Ectodermal cell (in vitro differentiated cells): ENCODE data around the gene PSME4.
"Not testable (repeated sequence)": the region's sequence is repeated elsewhere in the genome, so short reads cannot be mapped to it uniquely, and the experiment has no call there.

ENCODE experiments used
- H3K27ac ChIP-seq: 2 replicates; pipeline ENCODE4 v1.7.0; 2013; ENCODE audit warnings: mild to moderate bottlenecking, low read depth, low read length; ENCODE audit not compliant: insufficient read depth, poor library complexity, severe bottlenecking
- H3K27me3 ChIP-seq: 2 replicates; pipeline ENCODE4 v1.7.0; 2013; ENCODE audit warnings: mild to moderate bottlenecking, low read length; ENCODE audit not compliant: insufficient read depth, control insufficient read depth, poor library complexity, severe bottlenecking
- H3K36me3 ChIP-seq: one replicate; pipeline ENCODE4 v1.7.0; 2013; ENCODE audit warnings: low read length; ENCODE audit not compliant: control insufficient read depth, insufficient read depth
- H3K4me1 ChIP-seq: one replicate; pipeline ENCODE4 v1.7.0; 2013; ENCODE audit warnings: low read length; ENCODE audit not compliant: control insufficient read depth, insufficient read depth
- H3K4me3 ChIP-seq: 2 replicates; pipeline ENCODE4 v1.7.0; 2013; ENCODE audit warnings: low read depth, low read length, control low read depth; ENCODE audit not compliant: insufficient read depth
- H3K9me3 ChIP-seq: 2 replicates; pipeline ENCODE4 v1.7.0; 2013; ENCODE audit warnings: mild to moderate bottlenecking, low read length, moderate library complexity; ENCODE audit not compliant: control insufficient read depth
- WGBS, 2 experiments: methylation state at CpG; one replicate each; pipeline ENCODE4 v1.1.7; 2013; ENCODE audit warnings: missing lambda C conversion rate in 2 of 2; 5-methylcytosine and 5-hydroxymethylcytosine counted together

PSME4 gene

DNA sequence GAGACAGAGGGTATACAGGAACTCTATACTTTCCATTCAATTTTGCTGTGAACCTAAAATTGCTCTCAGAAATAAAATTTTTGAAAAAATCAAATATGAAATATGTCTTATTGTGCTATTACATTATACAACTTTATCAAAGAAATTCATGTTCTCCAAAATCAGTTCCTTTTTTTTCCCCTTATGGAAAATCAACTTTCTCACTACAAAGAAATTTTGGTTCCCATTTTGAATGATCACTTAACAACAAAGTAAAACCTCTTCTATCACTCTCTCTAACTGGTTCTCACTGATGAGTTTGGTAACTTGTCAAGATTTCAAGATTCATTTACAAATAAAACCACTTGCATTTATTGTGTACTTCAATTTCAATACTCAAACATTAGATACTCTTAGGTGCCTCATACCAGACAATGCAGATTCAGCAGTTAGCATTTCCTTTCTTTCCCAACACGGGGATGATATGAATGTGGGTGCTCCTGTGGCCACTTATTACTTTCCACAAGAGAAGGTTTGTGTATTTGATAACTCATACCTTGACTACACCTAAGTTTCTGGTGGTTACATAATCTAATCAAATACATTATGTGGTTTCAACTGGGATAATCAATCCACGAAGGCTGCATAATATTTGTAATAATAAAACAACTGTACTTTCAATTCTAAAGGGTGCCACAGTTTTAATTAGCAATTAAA lies 6.4 kb downstream of the PSME4 start:
- H3K36me3 ChIP-seq = no peaks in the 10 kb centered on the region
- WGBS, 2 experiments = 44 to 50% methylated on average over 1 of the region's 2 CpGs
- H3K27me3 ChIP-seq = no peaks in the 10 kb centered on the region
- H3K4me3 ChIP-seq = no peak overlapping the region
- H3K27ac ChIP-seq = no peak overlapping the region
- no peaks in the 10 kb centered on the region for H3K9me3 ChIP-seq
- peaks cover 6% of the 10 kb centered on the region for H3K4me1 ChIP-seq

DNA sequence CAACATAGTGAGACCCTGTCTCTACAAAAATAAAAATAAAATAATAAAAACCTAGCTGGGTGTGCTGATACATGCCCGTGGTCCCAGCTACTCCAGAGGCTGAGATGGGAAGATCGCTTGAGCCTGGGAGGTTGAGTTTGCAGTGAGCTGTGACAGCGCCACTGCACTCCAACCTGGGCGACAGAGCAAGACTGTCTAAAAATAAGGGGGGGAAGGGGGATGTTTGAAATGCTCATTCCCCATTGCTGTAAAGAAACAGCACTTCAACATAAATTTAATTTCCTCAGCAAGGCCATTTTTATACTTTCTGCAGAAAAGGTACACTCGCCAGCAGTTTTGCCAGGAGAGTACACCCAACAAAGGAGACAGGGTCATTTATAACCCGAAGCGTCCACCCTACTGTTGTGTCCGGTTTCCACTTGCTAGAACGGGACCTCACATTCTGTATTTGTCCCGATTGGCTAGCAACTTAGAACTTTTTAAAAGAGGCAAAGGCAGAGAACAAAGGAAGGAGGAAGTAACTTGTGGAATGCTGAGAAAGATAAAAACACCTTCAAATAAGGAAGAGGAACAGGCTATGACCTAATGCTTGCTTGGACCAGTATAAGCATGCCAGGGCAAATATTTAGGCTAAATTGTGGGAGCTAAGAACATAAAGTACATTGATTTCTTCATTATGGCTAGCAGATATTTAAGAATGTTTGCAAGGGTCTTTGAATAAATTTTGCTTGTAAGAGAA lies 9.1 kb downstream of the PSME4 start:
- H3K4me3 ChIP-seq, H3K36me3 ChIP-seq, H3K27ac ChIP-seq, H3K27me3 ChIP-seq, H3K9me3 ChIP-seq: not testable (repeated sequence)
- H3K4me1 ChIP-seq = peaks cover 11% of the 10 kb centered on the region
- whole genome bisulfite sequencing, 2 experiments = 71 to 79% methylated on average over 10 of the region's 10 CpGs

DNA sequence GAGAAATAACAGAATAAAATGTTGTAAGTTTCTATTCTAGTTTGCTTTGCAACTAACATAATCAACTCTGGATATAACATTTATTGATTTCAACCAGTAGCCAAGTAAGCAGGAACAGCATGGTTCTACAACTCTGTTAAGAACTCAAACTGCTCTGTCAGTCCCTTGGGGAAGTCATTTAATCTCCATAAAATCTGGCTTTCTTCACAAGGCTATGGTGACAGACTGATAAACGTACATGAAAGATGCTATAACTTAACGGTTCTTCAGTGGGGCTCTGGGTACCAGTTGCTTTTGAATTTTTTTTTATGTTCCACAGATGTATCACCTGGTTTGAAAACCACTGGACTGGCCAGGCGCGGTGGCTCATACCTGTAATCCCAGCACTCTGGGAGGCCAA lies 10.3 kb downstream of the PSME4 start:
- H3K36me3 ChIP-seq = no peaks in the 10 kb centered on the region
- peaks cover 11% of the 10 kb centered on the region for H3K4me1 ChIP-seq
- 71 to 72% methylated on average over 4 of the region's 4 CpGs for WGBS, 2 experiments
- no peak overlapping the region for H3K27ac ChIP-seq
- H3K27me3 ChIP-seq = no peaks in the 10 kb centered on the region
- H3K4me3 ChIP-seq = no peak overlapping the region
- no peaks in the 10 kb centered on the region for H3K9me3 ChIP-seq

DNA sequence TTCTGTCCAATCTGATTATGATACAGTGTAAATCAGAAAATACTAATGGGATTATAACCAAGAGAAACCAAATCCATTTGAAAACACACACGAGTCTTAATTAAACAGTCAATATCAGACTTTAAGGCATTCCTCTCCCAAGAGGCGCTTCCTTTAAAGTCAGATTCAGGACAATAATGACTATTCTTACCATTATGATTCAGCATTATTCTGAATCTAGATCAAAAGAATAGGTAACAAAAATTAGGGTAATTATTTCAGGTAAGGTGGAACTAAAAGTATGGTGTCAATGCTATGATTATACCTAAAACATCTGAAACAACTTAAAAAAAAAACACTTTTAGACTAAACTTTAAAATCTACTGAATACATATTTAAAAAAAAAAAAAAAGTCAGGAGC lies 12.3 kb downstream of the PSME4 start:
- 87 to 97% methylated on average over 2 of the region's 2 CpGs for WGBS, 2 experiments

DNA sequence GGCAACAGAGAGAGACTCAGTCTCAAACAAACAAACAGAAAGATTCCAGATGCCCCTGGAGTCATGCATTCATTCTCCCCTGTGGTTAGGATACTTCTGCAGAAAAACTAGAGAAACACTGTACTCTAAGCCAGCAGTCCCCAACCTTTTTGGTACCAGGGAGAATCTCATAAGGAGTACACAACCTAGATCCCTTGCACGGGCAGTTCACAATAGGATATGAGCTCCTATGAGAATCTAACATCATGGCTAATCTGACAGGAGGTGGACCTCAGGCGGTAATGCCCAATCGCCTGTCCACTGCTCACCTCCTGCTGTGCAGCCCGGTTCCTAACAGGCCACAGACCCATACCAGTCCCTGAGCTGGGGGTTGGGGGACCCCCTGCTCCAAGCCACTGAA lies 18.3 kb downstream of the PSME4 start:
- no peaks in the 10 kb centered on the region for H3K9me3 ChIP-seq
- no peak overlapping the region for H3K4me3 ChIP-seq
- peaks cover 5% of the 10 kb centered on the region for H3K4me1 ChIP-seq
- no peaks in the 10 kb centered on the region for H3K36me3 ChIP-seq
- WGBS, 2 experiments = 66% methylated on average over 4 of the region's 4 CpGs
- no peaks in the 10 kb centered on the region for H3K27me3 ChIP-seq
- no peak overlapping the region for H3K27ac ChIP-seq

More for the DNA sequence above, 12.3 kb downstream of the PSME4 start:
- no peaks in the 10 kb centered on the region for H3K36me3 ChIP-seq
- no peaks in the 10 kb centered on the region for H3K9me3 ChIP-seq
- no peak overlapping the region for H3K27ac ChIP-seq
- H3K4me3 ChIP-seq = no peak overlapping the region
- H3K4me1 ChIP-seq = peaks cover 11% of the 10 kb centered on the region
- H3K27me3 ChIP-seq = no peaks in the 10 kb centered on the region

DNA sequence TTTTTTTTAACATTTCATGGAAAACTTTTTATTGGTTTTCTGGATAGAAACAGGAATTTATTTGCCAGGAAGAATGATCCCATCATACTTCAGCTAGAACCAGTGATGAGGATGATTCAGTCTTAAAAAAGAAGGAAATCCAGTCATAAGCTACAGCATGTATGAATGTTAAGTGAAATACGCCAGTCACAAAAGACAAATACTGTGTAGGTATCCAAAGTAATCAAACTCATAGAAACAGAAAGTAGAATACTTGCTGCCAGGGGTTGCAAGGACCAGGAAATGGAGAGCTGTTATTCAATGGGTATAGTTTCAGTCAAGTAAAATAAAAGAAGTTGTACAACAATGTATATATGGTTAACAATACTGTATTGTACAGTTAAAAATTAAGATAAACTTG lies 21.3 kb downstream of the PSME4 start:
- Histone ChIP-seq H3K4me3 (no peak overlapping the region), H3K4me1 (no peaks in the 10 kb centered on the region), H3K36me3 (no peaks in the 10 kb centered on the region), H3K27ac (no peak overlapping the region), H3K27me3 (no peaks in the 10 kb centered on the region), H3K9me3 (no peaks in the 10 kb centered on the region)
- WGBS, 2 experiments = 100% methylated on average over 1 of the region's 1 CpG

DNA sequence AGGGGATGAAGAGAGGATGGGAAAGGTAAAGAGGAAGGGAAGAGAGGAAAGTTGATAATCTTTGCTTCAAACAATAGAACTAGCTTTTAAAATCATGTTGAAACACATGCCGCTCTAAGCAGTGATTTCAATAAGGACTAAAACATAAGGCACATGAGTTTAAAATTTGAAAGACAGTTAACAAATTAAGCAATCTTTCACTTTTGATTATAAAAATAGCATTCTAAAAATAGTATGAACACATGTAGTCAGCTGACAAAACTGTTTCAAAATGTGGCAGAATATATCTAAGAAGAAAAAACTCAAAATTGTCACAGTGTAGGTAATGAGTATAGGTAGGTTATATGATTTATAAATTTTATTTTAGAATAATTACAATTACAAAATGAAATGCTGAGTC lies 25.3 kb downstream of the PSME4 start:
- no peaks in the 10 kb centered on the region for H3K9me3 ChIP-seq
- no peak overlapping the region for H3K4me3 ChIP-seq
- no peak overlapping the region for H3K27ac ChIP-seq
- no peaks in the 10 kb centered on the region for H3K4me1 ChIP-seq
- H3K27me3 ChIP-seq = no peaks in the 10 kb centered on the region
- H3K36me3 ChIP-seq = no peaks in the 10 kb centered on the region
- WGBS, 2 experiments = 88% methylated on average over 1 of the region's 1 CpG; no CpG with 5 or more reads in 1 of the 2 experiments

DNA sequence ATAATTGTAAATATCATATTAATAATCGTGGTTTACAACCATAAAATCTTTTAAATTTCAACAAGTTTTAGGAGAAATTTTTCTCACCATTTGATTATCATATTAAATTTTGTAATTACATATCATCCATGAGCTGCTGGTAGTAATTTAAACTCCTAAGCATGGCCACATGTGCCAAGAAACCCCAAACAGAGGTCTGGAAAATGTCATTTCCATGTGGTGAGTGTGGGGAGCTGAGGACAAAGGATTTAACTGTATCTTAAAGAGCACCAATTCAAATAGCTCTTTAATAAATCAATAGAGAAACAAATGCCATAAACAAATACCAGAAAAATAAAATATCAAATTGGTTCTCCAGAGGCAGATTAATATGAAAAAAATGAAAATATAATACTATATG lies 26.3 kb downstream of the PSME4 start:
- no CpG with 5 or more reads among the region's 1 CpG for WGBS, 2 experiments

DNA sequence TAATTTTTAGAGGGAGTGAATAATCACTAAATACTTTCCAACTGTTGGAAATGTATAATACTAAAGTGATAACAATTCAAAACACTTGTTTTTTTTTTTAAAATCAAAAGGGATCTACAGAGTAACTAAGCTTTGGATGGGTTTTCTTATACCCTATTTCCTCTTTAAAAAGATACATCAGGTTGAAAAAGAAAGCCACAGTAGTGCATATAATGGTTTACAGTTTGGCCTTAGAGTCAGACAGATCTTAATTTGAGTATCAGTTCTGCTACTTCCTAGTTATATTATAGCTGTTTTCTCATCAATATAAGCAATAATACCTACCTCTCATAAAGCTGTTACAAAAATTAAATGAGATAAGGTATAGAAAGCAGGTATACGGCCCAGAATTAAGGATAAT lies 28.5 kb downstream of the PSME4 start:
- no CpG with 5 or more reads among the region's 1 CpG for WGBS, 2 experiments
- Histone ChIP-seq H3K27ac (no peak overlapping the region), H3K4me3 (no peak overlapping the region), H3K9me3 (no peaks in the 10 kb centered on the region), H3K36me3 (no peaks in the 10 kb centered on the region), H3K27me3 (no peaks in the 10 kb centered on the region), H3K4me1 (no peaks in the 10 kb centered on the region)

More for the DNA sequence above, 26.3 kb downstream of the PSME4 start:
- no peaks in the 10 kb centered on the region for H3K4me1 ChIP-seq
- no peaks in the 10 kb centered on the region for H3K27me3 ChIP-seq
- no peak overlapping the region for H3K27ac ChIP-seq
- H3K9me3 ChIP-seq = no peaks in the 10 kb centered on the region
- no peak overlapping the region for H3K4me3 ChIP-seq
- H3K36me3 ChIP-seq = no peaks in the 10 kb centered on the region

DNA sequence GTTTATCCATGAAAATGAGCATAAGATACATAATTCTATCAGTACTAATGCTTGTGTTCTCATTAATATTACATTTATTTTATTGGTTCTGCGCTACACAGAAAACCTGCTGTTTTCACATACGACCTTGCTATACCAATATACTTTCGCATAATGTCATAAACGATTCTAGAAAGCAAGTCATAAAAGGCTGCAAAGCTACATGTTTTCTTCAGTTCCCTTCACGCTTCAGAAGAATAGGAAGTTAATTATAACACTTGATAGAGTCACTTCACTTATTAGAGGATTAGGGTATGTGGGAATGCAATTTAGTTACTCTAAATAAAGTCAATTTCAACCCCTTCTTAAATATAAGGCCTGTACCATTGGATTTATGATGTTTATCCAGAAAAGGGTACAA lies 29.0 kb downstream of the PSME4 start:
- WGBS, 2 experiments = 95% methylated on average over 4 to 5 of the region's 5 CpGs
- Histone ChIP-seq H3K4me1 (no peaks in the 10 kb centered on the region), H3K27me3 (no peaks in the 10 kb centered on the region), H3K27ac (no peak overlapping the region), H3K4me3 (no peak overlapping the region), H3K36me3 (no peaks in the 10 kb centered on the region), H3K9me3 (no peaks in the 10 kb centered on the region)
